Left lung (tissue), 10 donors: Measurements from ENCODE around the gene NFIC. TPM values are rescaled to one million over a fixed set of nuclear protein-coding genes. Genes with fewer than 3 reads are reported as not detected.

Source experiments
- ATAC-seq: fragments of 200-7000 bp; cut with Tn5 transposase; one replicate; pipeline ENCODE4 v1.9.1; 2020; ENCODE audit warnings: moderate library complexity
- DNase-seq, 4 donors: peaks; one replicate each; pipeline ENCODE4 v3.0.0-alpha.2; 2013 to 2020
- H3K27ac ChIP-seq, 2 donors: fragments of 200-600 bp; sonication (generic) in 1 of 2; one replicate each; pipeline versions ENCODE4 v1.5.0 to v1.8.0; 2020 to 2021
- H3K27me3 ChIP-seq, 2 donors: fragments of 200-600 bp; sonication (generic) in 1 of 2; one replicate each; pipeline versions ENCODE4 v1.5.0 to v1.8.0; 2020 to 2021
- H3K36me3 ChIP-seq, 2 donors: fragments of 200-600 bp; sonication (generic) in 1 of 2; one replicate each; pipeline versions ENCODE4 v1.5.0 to v1.8.0; 2020 to 2021
- H3K4me1 ChIP-seq, 2 donors: fragments of 200-600 bp; one replicate each; pipeline ENCODE4 v1.8.0; 2021
- H3K4me3 ChIP-seq, 2 donors: fragments of 200-600 bp; sonication (generic) in 1 of 2; one replicate each; pipeline versions ENCODE4 v1.5.0 to v1.8.0; 2020 to 2021; ENCODE audit warnings: mild to moderate bottlenecking in 1 of 2
- H3K9me3 ChIP-seq, 2 donors: fragments of 200-600 bp; sonication (generic) in 1 of 2; one replicate each; pipeline versions ENCODE4 v1.5.0 to v1.8.0; 2020 to 2021
- CTCF ChIP-seq, 2 donors: fragments of 200-600 bp; sonication (generic) in 1 of 2; IDR thresholded peaks; one replicate each; pipeline versions ENCODE4 v1.5.0 to v1.8.0; 2021; ENCODE audit warnings: antibody characterized with exemption in 2 of 2
- intact Hi-C, 2 donors: fragments of 100-400 bp; cut with DNase I; formaldehyde crosslinking; loops; one replicate each; pipeline versions ENCODE4 v1.11.2 to v1.14.2; 2022
- polyA plus RNA-seq, 6 donors: library from polyadenylated mRNA; unstranded; fragments of 120-200 nt; gene quantifications; one replicate each; pipeline ENCODE4 v1.2.1, GENCODE V29; 2013; ENCODE audit not compliant: insufficient read length in 6 of 6
- total RNA-seq, 2 donors: library from RNA; stranded (reverse); fragmentation: NEBNext Ultra II Directional; extraction: Animal tissue kit (Norgen Biotek cat#: 25700); gene quantifications; one replicate each; pipeline ENCODE4 v1.2.1, GENCODE V29; 2021
- donor health status: DM: no; HTN: yes; CAD: no.
- donor health status: DM: no; HTN: no; CAD: no.

NFIC gene
- total and polyA plus RNA-seq, 8 donors: 37.2 to 163 (median 55.7) TPM

- no peak overlapping the region for H3K27ac ChIP-seq
- no peaks in the 10 kb centered on the region for H3K27me3 ChIP-seq
- DNase-seq: no peak
- H3K36me3 ChIP-seq: peaks cover 0 to 26% of the 10 kb centered on the region in 2 donors
- ATAC-seq: no peak
- intact Hi-C loops: no loop called here
- TF ChIP-seq CTCF (IDR thresholded peaks at IDR 0.05): no peak
- peaks cover 16 to 75% of the 10 kb centered on the region in 2 donors for H3K4me1 ChIP-seq
- H3K4me3 ChIP-seq: no peak overlapping the region
- no peaks in the 10 kb centered on the region for H3K9me3 ChIP-seq
Observed at GRCh38 chr19:3380829-3381228, 14.4 kb downstream of the NFIC start.

GRCh38 chr19:3381701-3382372, 15.5 kb downstream of the NFIC start:
- H3K4me3 ChIP-seq: no peak overlapping the region
- H3K4me1 ChIP-seq: peaks cover 23 to 82% of the 10 kb centered on the region in 2 donors
- intact Hi-C loops: no loop called here
- ATAC-seq (no peak), DNase-seq (peak in 1 of 4 donors; percentile 77)
- H3K36me3 ChIP-seq: peaks cover 0 to 26% of the 10 kb centered on the region in 2 donors
- no peak for TF ChIP-seq CTCF (IDR thresholded peaks at IDR 0.05)
- H3K27ac ChIP-seq: no peak overlapping the region
- H3K27me3 ChIP-seq: no peaks in the 10 kb centered on the region
- H3K9me3 ChIP-seq: no peaks in the 10 kb centered on the region

GRCh38 chr19:3382460-3383100, 16.2 kb downstream of the NFIC start:
- H3K27ac ChIP-seq: peak overlapping the region in 1 of 2 donors; percentile 26
- no peak for TF ChIP-seq CTCF (IDR thresholded peaks at IDR 0.05)
- peak in 1 of 4 donors; percentile 47 for DNase-seq
- no peak for ATAC-seq
- intact Hi-C loops: no loop called here
- H3K9me3 ChIP-seq: no peaks in the 10 kb centered on the region
- H3K4me1 ChIP-seq: peaks cover 30 to 89% of the 10 kb centered on the region in 2 donors
- H3K36me3 ChIP-seq: peaks cover 0 to 26% of the 10 kb centered on the region in 2 donors
- no peaks in the 10 kb centered on the region for H3K27me3 ChIP-seq
- H3K4me3 ChIP-seq: no peak overlapping the region

- TF ChIP-seq CTCF (IDR thresholded peaks at IDR 0.05): no peak
- Histone ChIP-seq H3K4me3 (no peak overlapping the region), H3K27ac (peak overlapping the region in 1 of 2 donors; percentile 67), H3K9me3 (no peaks in the 10 kb centered on the region), H3K27me3 (no peaks in the 10 kb centered on the region), H3K36me3 (peaks cover 0 to 26% of the 10 kb centered on the region in 2 donors), H3K4me1 (peaks cover 37 to 93% of the 10 kb centered on the region in 2 donors)
- DNase-seq (no peak), ATAC-seq (no peak)
- intact Hi-C loops: no loop called here
Observed at GRCh38 chr19:3383121-3383722, 16.8 kb downstream of the NFIC start.
